T follicular helper cell (primary cell): ENCODE measurements around the gene CHRNA4.
"Not testable (repeated sequence)": the region's sequence is repeated elsewhere in the genome, so short reads cannot be mapped to it uniquely, and the experiment has no call there.

Source experiments
- DNase-seq: peaks from one replicate; pipeline ENCODE4 v3.0.0-alpha.2; 2020; ENCODE audit warnings: low read depth

The CHRNA4 gene

GRCh38 chr20:63309261-63310071 is 51.7 kb downstream of the CHRNA4 start:
- no peak for DNase-seq

- no peak for DNase-seq
These were observed 52.8 kb downstream of the CHRNA4 start for GRCh38 chr20:63308218-63308911.

GRCh38 chr20:63307538-63308217 is 53.5 kb downstream of the CHRNA4 start:
- DNase-seq = no peak

GRCh38 chr20:63306673-63307537 is 54.2 kb downstream of the CHRNA4 start:
- no peak for DNase-seq

GRCh38 chr20:63305933-63306672 is 55.0 kb downstream of the CHRNA4 start:
- not testable (repeated sequence) for DNase-seq

- no peak for DNase-seq
These were observed 55.8 kb downstream of the CHRNA4 start for GRCh38 chr20:63305393-63305792.

GRCh38 chr20:63303095-63303666 is 58.0 kb downstream of the CHRNA4 start:
- DNase-seq = no peak

GRCh38 chr20:63301671-63302070 is 59.5 kb downstream of the CHRNA4 start:
- no peak for DNase-seq

GRCh38 chr20:63298731-63299312 is 62.3 kb downstream of the CHRNA4 start:
- no peak for DNase-seq

- DNase-seq = no peak
These were observed 63.2 kb downstream of the CHRNA4 start for GRCh38 chr20:63297796-63298572.

GRCh38 chr20:63297371-63297781 is 63.8 kb downstream of the CHRNA4 start:
- no peak for DNase-seq

- DNase-seq = no peak
These were observed 64.4 kb downstream of the CHRNA4 start for GRCh38 chr20:63296531-63297299.

GRCh38 chr20:63295846-63296245 is 65.3 kb downstream of the CHRNA4 start:
- DNase-seq = no peak

GRCh38 chr20:63295422-63295821 is 65.7 kb downstream of the CHRNA4 start:
- DNase-seq = no peak

GRCh38 chr20:63295018-63295417 is 66.1 kb downstream of the CHRNA4 start:
- no peak for DNase-seq

- no peak for DNase-seq
These were observed 66.6 kb downstream of the CHRNA4 start for GRCh38 chr20:63294536-63294900.

GRCh38 chr20:63293871-63294535 is 67.1 kb downstream of the CHRNA4 start:
- DNase-seq = no peak

- DNase-seq = no peak
These were observed 67.7 kb downstream of the CHRNA4 start for GRCh38 chr20:63293456-63293855.
